Umbilical cord (tissue), 2 donors: Measurements from ENCODE around the gene C2orf15. TPM values are rescaled to one million over a fixed set of nuclear protein-coding genes. Genes with fewer than 3 reads are reported as not detected.
"Not testable (repeated sequence)": the region's sequence is repeated elsewhere in the genome, so short reads cannot be mapped to it uniquely, and the experiment has no call there.

ENCODE experiments used
- DNase-seq: peaks from one replicate; pipeline ENCODE4 v3.0.0-alpha.2; 2015; ENCODE audit warnings: low spot score
- total RNA-seq: library from RNA; depleted of rRNA; stranded (reverse); fragments of >200 nt; gene quantifications from one replicate; pipeline ENCODE4 v1.2.3, GENCODE V29; 2014; ENCODE audit warnings: low replicate concordance; ENCODE audit not compliant: insufficient read depth

Gene C2orf15
- total RNA-seq, 1 donor from 2014 or later = 1.7 TPM

GRCh38 chr2:99166218-99166617 lies 24.7 kb downstream of the C2orf15 start:
- DNase-seq = no peak

GRCh38 chr2:99169534-99169933 lies 28.0 kb downstream of the C2orf15 start:
- DNase-seq = no peak

- DNase-seq = no peak
These were observed 30.1 kb downstream of the C2orf15 start for GRCh38 chr2:99171377-99172140.

GRCh38 chr2:99180755-99181623 lies 39.5 kb downstream of the C2orf15 start, which contains the start of the genes MITD1 and MRPL30:
Gene MITD1, minus strand, starts transcription at chr2:99181058. Its CDS starts 77 bp downstream, at chr2:99180981.
Gene MRPL30, plus strand, starts transcription at chr2:99181184. Its CDS starts 5,020 bp downstream, at chr2:99186204.
- peak; percentile 98 for DNase-seq

GRCh38 chr2:99181624-99182000 lies 40.1 kb downstream of the C2orf15 start:
- DNase-seq = no peak

- DNase-seq = no peak
These were observed 41.5 kb downstream of the C2orf15 start for GRCh38 chr2:99183025-99183424.

- DNase-seq = no peak
These were observed 43.3 kb downstream of the C2orf15 start for GRCh38 chr2:99184811-99185210.

- DNase-seq = no peak
These were observed 45.5 kb downstream of the C2orf15 start for GRCh38 chr2:99187011-99187410.

GRCh38 chr2:99188357-99188756 lies 46.9 kb downstream of the C2orf15 start:
- no peak for DNase-seq

GRCh38 chr2:99190548-99190947 lies 49.0 kb downstream of the C2orf15 start:
- DNase-seq = no peak

- DNase-seq = not testable (repeated sequence)
These were observed 50.9 kb downstream of the C2orf15 start for GRCh38 chr2:99192364-99192763.

GRCh38 chr2:99198103-99198841 lies 56.8 kb downstream of the C2orf15 start:
- DNase-seq = peak; percentile 49

GRCh38 chr2:99200076-99200800 lies 58.7 kb downstream of the C2orf15 start:
- no peak for DNase-seq

Other genes with a start within 250 kb of the C2orf15 start
- 1.9 TPM for gene CRACDL, start 205.5 kb upstream of the C2orf15 start, total RNA-seq
- 6.0 TPM for gene TSGA10, start 13.2 kb downstream of the C2orf15 start, total RNA-seq
- gene LIPT1, start 13.3 kb downstream of the C2orf15 start, total RNA-seq = 5.8 TPM
- gene MITD1, start 39.4 kb downstream of the C2orf15 start, total RNA-seq = 25.5 TPM
- 43.1 TPM for gene MRPL30, start 39.5 kb downstream of the C2orf15 start, total RNA-seq
- gene LYG2, start 114.0 kb downstream of the C2orf15 start, total RNA-seq = not detected
- not detected for gene LYG1, start 159.5 kb downstream of the C2orf15 start, total RNA-seq
- gene TXNDC9, start 194.6 kb downstream of the C2orf15 start, total RNA-seq = 89.8 TPM
- gene EIF5B, start 195.7 kb downstream of the C2orf15 start, total RNA-seq = 31.3 TPM